H1 (cell line): ENCODE data around the gene LCAT.

ENCODE experiments used
- CTCF ChIP-seq, 3 experiments: IDR thresholded peaks; 1 replicate in 2 of 3; 2 replicates in 1 of 3; pipeline versions ENCODE4 v1.5.1 to v1.6.1; 2011; ENCODE audit warnings: low read length in 3 of 3, mild to moderate bottlenecking in 3 of 3, inconsistent platforms in 2 of 3, low read depth in 1 of 3, moderate library complexity in 1 of 3; ENCODE audit not compliant: insufficient read depth in 1 of 3; ENCODE audit errors: control extremely low read depth in 1 of 3
- EGR1 ChIP-seq: IDR thresholded peaks from 2 replicates; pipeline ENCODE4 v1.6.1; 2011; ENCODE audit warnings: low read depth, low read length, borderline replicate concordance
- EP300 ChIP-seq, 2 experiments: IDR thresholded peaks; 1 replicate in 1 of 2; 2 replicates in 1 of 2; pipeline ENCODE4 v1.6.1; 2011 to 2012; ENCODE audit warnings: low read depth in 2 of 2, low read length in 2 of 2, mild to moderate bottlenecking in 2 of 2, borderline replicate concordance in 1 of 2, inconsistent platforms in 1 of 2, moderate library complexity in 1 of 2
- FOSL1 ChIP-seq: IDR thresholded peaks from 2 replicates; pipeline ENCODE4 v1.6.1; 2011; ENCODE audit warnings: mild to moderate bottlenecking, low read depth, low read length, moderate library complexity; ENCODE audit not compliant: insufficient read depth

- TF ChIP-seq FOSL1: no peak
- no peak for TF ChIP-seq EGR1
- TF ChIP-seq EP300 (IDR thresholded peaks at IDR 0.05; ENCODE audit: borderline replicate concordance in 1 of 2, low read depth in 2 of 2, low read length in 2 of 2): no peak
- no peak for TF ChIP-seq CTCF (IDR thresholded peaks at IDR 0.05; ENCODE audit: control extremely low read depth in 1 of 3, insufficient read depth in 1 of 3, low read depth in 1 of 3, low read length in 3 of 3)
Measured at GRCh38 chr16:67989322-67990017, 45.5 kb upstream of the LCAT start.
